Endodermal cell (in vitro differentiated cells): ENCODE measurements around the gene NACC1. TPM values are rescaled to one million over a fixed set of nuclear protein-coding genes. Genes with fewer than 3 reads are reported as not detected.

Source experiments
- DNase-seq: peaks from one replicate; pipeline ENCODE4 v3.0.0-alpha.2; 2017
- H3K27ac ChIP-seq: 2 replicates; pipeline ENCODE4 v1.5.1; 2013; ENCODE audit warnings: mild to moderate bottlenecking, low read depth, low read length, moderate library complexity
- H3K27me3 ChIP-seq: 2 replicates; pipeline ENCODE4 v1.6.1; 2013; ENCODE audit warnings: mild to moderate bottlenecking, low read length, moderate library complexity; ENCODE audit not compliant: insufficient read depth, control insufficient read depth, poor library complexity, severe bottlenecking
- H3K36me3 ChIP-seq: 2 replicates; pipeline ENCODE4 v1.7.0; 2013; ENCODE audit warnings: mild to moderate bottlenecking, low read length, moderate library complexity; ENCODE audit not compliant: control insufficient read depth, insufficient read depth
- H3K4me1 ChIP-seq: one replicate; pipeline ENCODE4 v1.7.0; 2013; ENCODE audit warnings: low read length; ENCODE audit not compliant: control insufficient read depth, insufficient read depth
- H3K4me3 ChIP-seq: 2 replicates; pipeline ENCODE4 v1.5.1; 2013; ENCODE audit warnings: mild to moderate bottlenecking, low read length, moderate library complexity
- H3K9ac ChIP-seq: 2 replicates; pipeline ENCODE4 v1.6.1; 2013; ENCODE audit warnings: mild to moderate bottlenecking, low read length, moderate library complexity; ENCODE audit not compliant: poor library complexity, severe bottlenecking; ENCODE audit errors: extremely low read depth
- H3K9me3 ChIP-seq: 2 replicates; pipeline ENCODE4 v1.6.1; 2013; ENCODE audit warnings: mild to moderate bottlenecking, low read length, moderate library complexity; ENCODE audit not compliant: control insufficient read depth
- H3K27ac Mint-ChIP-seq: 2 replicates; pipeline ENCODE4 v1.8.0; 2020; ENCODE audit warnings: mixed read lengths
- H3K27me3 Mint-ChIP-seq: 2 replicates; pipeline ENCODE4 v1.8.0; 2021; ENCODE audit warnings: mild to moderate bottlenecking, mixed read lengths; ENCODE audit not compliant: insufficient read depth
- H3K36me3 Mint-ChIP-seq: 2 replicates; pipeline ENCODE4 v1.8.0; 2020; ENCODE audit warnings: low read depth, mixed read lengths
- H3K4me1 Mint-ChIP-seq: 2 replicates; pipeline ENCODE4 v1.8.0; 2020; ENCODE audit warnings: mixed read lengths
- H3K4me3 Mint-ChIP-seq: 2 replicates; pipeline ENCODE4 v1.8.0; 2020; ENCODE audit warnings: mild to moderate bottlenecking, moderate library complexity, mixed read lengths
- H3K9me3 Mint-ChIP-seq: 2 replicates; pipeline ENCODE4 v1.8.0; 2020; ENCODE audit warnings: mild to moderate bottlenecking, mixed read lengths
- WGBS, 2 experiments: methylation state at CpG; one replicate each; pipeline versions ENCODE4 v1.1.5 to v1.1.7; 2013; ENCODE audit warnings: missing lambda C conversion rate in 2 of 2, mixed read lengths in 1 of 2; ENCODE audit not compliant: insufficient coverage in 1 of 2, insufficient read length in 1 of 2; 5-methylcytosine and 5-hydroxymethylcytosine counted together
- total RNA-seq, 2 donors: library from RNA; stranded (reverse); fragmentation: NEBNext Ultra II Directional in 1 of 2; extraction: Animal tissue kit (Norgen Biotek cat#: 25700) in 1 of 2; gene quantifications; 2 replicates in 1 of 2; 3 replicates in 1 of 2; pipeline ENCODE4 v1.2.1, GENCODE V29; 2021
- TF ChIP-seq, protein P1 (sequence below): fragments of 200-600 bp; sonication (generic); conservative IDR thresholded peaks from 2 replicates; pipeline ENCODE4 v1.5.0; 2021; ENCODE audit warnings: antibody characterized with exemption, mild to moderate bottlenecking

NACC1 gene
- total RNA-seq, 2 donors from 2014 or later: 164 to 172 TPM

DNA sequence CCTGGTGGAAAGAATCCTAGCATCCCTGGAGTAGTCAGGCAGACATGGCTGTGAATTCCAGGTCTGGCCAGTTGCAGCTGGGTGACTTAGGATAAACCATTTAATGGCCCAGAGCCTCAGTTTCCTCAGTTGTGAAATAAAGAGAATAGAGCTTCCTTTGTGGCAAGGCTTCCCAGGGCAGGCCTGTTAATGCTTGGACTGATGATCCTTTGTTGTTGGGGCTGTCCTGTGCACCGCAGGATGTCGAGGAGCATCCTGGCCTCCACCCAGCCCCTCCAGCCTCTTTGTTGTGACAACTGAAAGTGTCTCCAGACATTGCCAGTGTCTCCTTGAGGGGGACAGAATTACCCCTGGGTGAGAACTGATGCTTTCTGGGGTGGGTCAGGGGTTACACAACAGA, 31.7 kb upstream of the NACC1 start:
- 94% methylated on average over 2 of the region's 2 CpGs; no CpG with 5 or more reads in 1 of the 2 experiments for WGBS, 2 experiments
- Mint-ChIP-seq H3K9me3 (no peaks in the 10 kb centered on the region), H3K27ac (no peak overlapping the region), H3K4me1 (peaks cover 15% of the 10 kb centered on the region), H3K36me3 (no peaks in the 10 kb centered on the region), H3K4me3 (no peak overlapping the region), H3K27me3 (peaks cover 45% of the 10 kb centered on the region)
- no peaks in the 10 kb centered on the region for H3K36me3 ChIP-seq
- DNase-seq: no peak
- H3K4me3 ChIP-seq: no peak overlapping the region
- TF ChIP-seq, protein P1, sequence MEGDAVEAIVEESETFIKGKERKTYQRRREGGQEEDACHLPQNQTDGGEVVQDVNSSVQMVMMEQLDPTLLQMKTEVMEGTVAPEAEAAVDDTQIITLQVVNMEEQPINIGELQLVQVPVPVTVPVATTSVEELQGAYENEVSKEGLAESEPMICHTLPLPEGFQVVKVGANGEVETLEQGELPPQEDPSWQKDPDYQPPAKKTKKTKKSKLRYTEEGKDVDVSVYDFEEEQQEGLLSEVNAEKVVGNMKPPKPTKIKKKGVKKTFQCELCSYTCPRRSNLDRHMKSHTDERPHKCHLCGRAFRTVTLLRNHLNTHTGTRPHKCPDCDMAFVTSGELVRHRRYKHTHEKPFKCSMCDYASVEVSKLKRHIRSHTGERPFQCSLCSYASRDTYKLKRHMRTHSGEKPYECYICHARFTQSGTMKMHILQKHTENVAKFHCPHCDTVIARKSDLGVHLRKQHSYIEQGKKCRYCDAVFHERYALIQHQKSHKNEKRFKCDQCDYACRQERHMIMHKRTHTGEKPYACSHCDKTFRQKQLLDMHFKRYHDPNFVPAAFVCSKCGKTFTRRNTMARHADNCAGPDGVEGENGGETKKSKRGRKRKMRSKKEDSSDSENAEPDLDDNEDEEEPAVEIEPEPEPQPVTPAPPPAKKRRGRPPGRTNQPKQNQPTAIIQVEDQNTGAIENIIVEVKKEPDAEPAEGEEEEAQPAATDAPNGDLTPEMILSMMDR: no peak
- no peak overlapping the region for H3K27ac ChIP-seq
- no peak overlapping the region for H3K9ac ChIP-seq
- peaks cover 15% of the 10 kb centered on the region for H3K27me3 ChIP-seq
- peaks cover 6% of the 10 kb centered on the region for H3K4me1 ChIP-seq
- no peaks in the 10 kb centered on the region for H3K9me3 ChIP-seq

DNA sequence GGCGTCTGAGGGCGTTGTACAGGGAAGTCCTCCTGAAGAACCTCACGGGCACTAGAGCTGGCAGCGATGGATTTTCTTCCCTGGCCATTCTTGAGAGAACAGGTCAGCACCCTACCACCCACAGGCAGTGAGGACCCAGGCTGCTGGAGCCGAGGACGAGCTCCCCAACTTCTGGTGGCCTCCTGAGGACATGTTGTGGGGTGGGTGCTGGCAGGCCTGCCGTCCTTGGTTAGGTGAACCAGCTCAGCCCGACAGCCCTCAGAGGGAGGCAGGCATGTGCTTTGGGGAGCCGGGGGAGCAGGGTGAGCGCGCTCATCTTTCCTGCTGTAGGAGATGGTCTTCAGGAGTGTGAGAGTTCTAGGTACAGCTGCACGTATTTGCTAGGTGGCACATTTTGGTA, 30.8 kb upstream of the NACC1 start:
- no peak overlapping the region for H3K9ac ChIP-seq
- no peak overlapping the region for H3K4me3 ChIP-seq
- Mint-ChIP-seq H3K27ac (no peak overlapping the region), H3K27me3 (peaks cover 51% of the 10 kb centered on the region), H3K4me1 (peaks cover 13% of the 10 kb centered on the region), H3K9me3 (no peaks in the 10 kb centered on the region), H3K36me3 (no peaks in the 10 kb centered on the region), H3K4me3 (no peak overlapping the region)
- TF ChIP-seq, protein P1: no peak
- H3K9me3 ChIP-seq: no peaks in the 10 kb centered on the region
- H3K27me3 ChIP-seq: peaks cover 15% of the 10 kb centered on the region
- 92 to 95% methylated on average over 11 to 12 of the region's 12 CpGs for WGBS, 2 experiments
- no peak for DNase-seq
- H3K4me1 ChIP-seq: peaks cover 15% of the 10 kb centered on the region
- no peak overlapping the region for H3K27ac ChIP-seq
- no peaks in the 10 kb centered on the region for H3K36me3 ChIP-seq

DNA sequence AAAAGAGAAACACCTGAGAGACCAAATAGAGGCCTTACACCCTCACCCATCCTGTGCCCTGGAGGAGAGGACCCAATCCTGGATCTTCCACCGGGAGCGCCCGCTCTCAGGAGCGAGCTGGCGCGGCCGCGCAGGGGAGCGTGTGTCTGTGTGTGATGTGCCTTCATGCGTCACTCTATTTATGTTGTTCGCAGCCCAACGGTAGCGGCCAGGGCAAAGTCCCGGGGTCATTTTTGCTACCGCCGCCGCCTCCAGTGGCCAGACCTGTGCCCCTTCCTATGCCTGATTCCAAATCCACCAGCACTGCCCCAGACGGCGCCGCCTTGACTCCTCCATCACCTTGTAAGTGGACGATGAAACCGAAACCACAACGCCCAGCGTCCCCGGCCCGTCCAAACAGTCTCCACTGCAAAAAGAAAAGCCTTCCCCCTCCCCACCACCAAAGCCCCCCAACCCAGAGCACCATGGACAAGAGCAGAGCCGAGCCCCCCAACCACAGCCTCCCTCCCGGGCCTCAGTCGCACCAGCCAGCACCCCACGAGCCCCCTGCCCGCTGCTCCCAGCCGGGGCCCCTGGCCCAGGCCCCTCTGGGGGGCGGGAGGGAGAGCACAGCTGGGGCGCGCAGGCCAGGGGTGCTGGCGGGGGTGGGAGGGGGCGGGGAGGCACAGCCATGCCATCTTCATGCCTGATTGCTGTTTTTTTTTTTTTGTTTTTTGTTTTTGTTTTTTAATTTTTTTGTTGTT, 30.1 kb upstream of the NACC1 start:
- no peaks in the 10 kb centered on the region for H3K9me3 ChIP-seq
- H3K27me3 Mint-ChIP-seq: peaks cover 48% of the 10 kb centered on the region
- no peaks in the 10 kb centered on the region for H3K36me3 Mint-ChIP-seq
- H3K9me3 Mint-ChIP-seq: no peaks in the 10 kb centered on the region
- H3K27ac Mint-ChIP-seq: no peak overlapping the region
- H3K27ac ChIP-seq: no peak overlapping the region
- no peak for DNase-seq
- 91 to 94% methylated on average over 5 to 33 of the region's 37 CpGs for WGBS, 2 experiments
- no peak overlapping the region for H3K4me3 Mint-ChIP-seq
- peaks cover 15% of the 10 kb centered on the region for H3K27me3 ChIP-seq
- TF ChIP-seq, protein P1: no peak
- no peak overlapping the region for H3K9ac ChIP-seq
- peaks cover 11% of the 10 kb centered on the region for H3K4me1 Mint-ChIP-seq
- peaks cover 16% of the 10 kb centered on the region for H3K4me1 ChIP-seq
- H3K4me3 ChIP-seq: no peak overlapping the region
- H3K36me3 ChIP-seq: no peaks in the 10 kb centered on the region
